Measurements from ENCODE around the gene CCL22.
"Not testable (repeated sequence)": the region's sequence is repeated elsewhere in the genome, so short reads cannot be mapped to it uniquely, and the experiment has no call there.

CCL22 gene

GRCh38 chr16:57397493-57397892 is 38.9 kb downstream of the CCL22 start:
- DNase-seq = not testable (repeated sequence)

- no peak for DNase-seq
Observed at GRCh38 chr16:57401943-57402640, 43.5 kb downstream of the CCL22 start.

- no peak for DNase-seq
Observed at GRCh38 chr16:57403965-57404817, 45.6 kb downstream of the CCL22 start, which contains the start of gene CCL17. Gene CCL17 (plus strand): TSS chr16:57404767. CDS start chr16:57413933, 9,166 bp downstream.

GRCh38 chr16:57405097-57405496 is 46.5 kb downstream of the CCL22 start:
- no peak for DNase-seq

GRCh38 chr16:57406881-57407280 is 48.3 kb downstream of the CCL22 start:
- DNase-seq = no peak

GRCh38 chr16:57407521-57408353 is 49.2 kb downstream of the CCL22 start:
- no peak for DNase-seq

- no peak for DNase-seq
Observed at GRCh38 chr16:57409065-57409464, 50.5 kb downstream of the CCL22 start.

GRCh38 chr16:57409870-57410587 is 51.4 kb downstream of the CCL22 start:
- DNase-seq = no peak

GRCh38 chr16:57411362-57411976 is 52.9 kb downstream of the CCL22 start:
- no peak for DNase-seq

- DNase-seq = no peak
Observed at GRCh38 chr16:57412584-57412983, 54.0 kb downstream of the CCL22 start.

GRCh38 chr16:57413301-57413730 is 54.7 kb downstream of the CCL22 start:
- DNase-seq = no peak

- DNase-seq = no peak
Observed at GRCh38 chr16:57413733-57414132, 55.1 kb downstream of the CCL22 start.
